ENCODE results near the gene CA12.

- no peak for TF ChIP-seq CTCF (IDR thresholded peaks at IDR 0.05)
- TF ChIP-seq POLR2A (IDR thresholded peaks at IDR 0.05): no peak
Measured at GRCh38 chr15:63305260-63305659, 76.4 kb downstream of the CA12 start.
